Activated CD8-positive, alpha-beta memory T cell treated with anti-CD3 and anti-CD28 coated beads for 1 hour (primary cell): ENCODE results near the gene TNFSF10.
"Not testable (repeated sequence)": the region's sequence is repeated elsewhere in the genome, so short reads cannot be mapped to it uniquely, and the experiment has no call there.

ENCODE experiments used
- DNase-seq, 2 donors: peaks; one replicate each; pipeline ENCODE4 v3.0.0-alpha.2; 2020; ENCODE audit warnings: low read depth in 1 of 2; ENCODE audit errors: extremely low read depth in 1 of 2

TNFSF10 gene

GRCh38 chr3:172544404-172544803 is 21.2 kb upstream of the TNFSF10 start:
- DNase-seq: no peak

- no peak for DNase-seq
Observed at GRCh38 chr3:172543884-172544283, 20.7 kb upstream of the TNFSF10 start.

GRCh38 chr3:172543419-172543818 is 20.2 kb upstream of the TNFSF10 start:
- no peak for DNase-seq

GRCh38 chr3:172542999-172543398 is 19.8 kb upstream of the TNFSF10 start:
- no peak for DNase-seq

GRCh38 chr3:172541945-172542488 is 18.8 kb upstream of the TNFSF10 start:
- no peak for DNase-seq

GRCh38 chr3:172540049-172540448 is 16.8 kb upstream of the TNFSF10 start:
- no peak for DNase-seq

GRCh38 chr3:172539273-172539672 is 16.0 kb upstream of the TNFSF10 start:
- DNase-seq: no peak

- no peak for DNase-seq
Observed at GRCh38 chr3:172538368-172539151, 15.3 kb upstream of the TNFSF10 start.

- DNase-seq: no peak
Observed at GRCh38 chr3:172537507-172538158, 14.4 kb upstream of the TNFSF10 start.

- no peak for DNase-seq
Observed at GRCh38 chr3:172536993-172537419, 13.8 kb upstream of the TNFSF10 start.

GRCh38 chr3:172536505-172536904 is 13.3 kb upstream of the TNFSF10 start:
- no peak for DNase-seq

- no peak for DNase-seq
Observed at GRCh38 chr3:172530566-172530965, 7.3 kb upstream of the TNFSF10 start.

GRCh38 chr3:172530101-172530561 is 6.9 kb upstream of the TNFSF10 start:
- DNase-seq: no peak

- DNase-seq: no peak
Observed at GRCh38 chr3:172528677-172529076, 5.4 kb upstream of the TNFSF10 start.

GRCh38 chr3:172527306-172527705 is 4.1 kb upstream of the TNFSF10 start:
- no peak for DNase-seq

- no peak for DNase-seq
Observed at GRCh38 chr3:172525116-172525613, 1.9 kb upstream of the TNFSF10 start.

- DNase-seq: no peak
Observed at GRCh38 chr3:172524611-172525010, 1.4 kb upstream of the TNFSF10 start.

- not testable (repeated sequence) for DNase-seq
Observed at GRCh38 chr3:172521837-172522726, 1.1 kb downstream of the TNFSF10 start.

GRCh38 chr3:172520301-172520831 is 2.9 kb downstream of the TNFSF10 start:
- DNase-seq: no peak

- no peak for DNase-seq
Observed at GRCh38 chr3:172519740-172520139, 3.5 kb downstream of the TNFSF10 start.
